Measurements from ENCODE around the gene MCM3AP. TPM values are rescaled to one million over a fixed set of nuclear protein-coding genes. Genes with fewer than 3 reads are reported as not detected.

The MCM3AP gene
- total RNA-seq, 1 donor from 2014 or later, result 72.4 TPM

GRCh38 chr21:46206163-46207005 is 79.0 kb downstream of the MCM3AP start:
- no peaks in the 10 kb centered on the region for H3K9me3 ChIP-seq (ENCODE audit: low read depth)
- Mint-ChIP-seq H3K4me3 (no peak overlapping the region), H3K27me3 (ENCODE audit: insufficient read depth, low read depth) (peaks cover 5% of the 10 kb centered on the region), H3K9me3 (no peaks in the 10 kb centered on the region), H3K27ac (no peak overlapping the region), H3K4me1 (no peaks in the 10 kb centered on the region), H3K36me3 (peaks cover 17% of the 10 kb centered on the region)
- H3K79me2 ChIP-seq (ENCODE audit: low read depth), result no peaks in the 10 kb centered on the region
- H3K27me3 ChIP-seq, result no peaks in the 10 kb centered on the region
- no peaks in the 10 kb centered on the region for H3K4me1 ChIP-seq
- TF ChIP-seq CTCF (IDR thresholded peaks at IDR 0.05), result no peak
- TF ChIP-seq EZH2phosphoT487 (IDR thresholded peaks at IDR 0.05), result no peak
- no peak for TF ChIP-seq EZH2 (IDR thresholded peaks at IDR 0.05)
- no peaks in the 10 kb centered on the region for H3F3A ChIP-seq (ENCODE audit: low read depth)
- no peak overlapping the region for H3K4me3 ChIP-seq
- no peak overlapping the region for H2AFZ ChIP-seq (replicated peaks)
- no peaks in the 10 kb centered on the region for H3K36me3 ChIP-seq
- H3K4me2 ChIP-seq, result no peak overlapping the region
- H4K20me1 ChIP-seq (ENCODE audit: low read depth), result no peaks in the 10 kb centered on the region
- H3K9ac ChIP-seq, result no peak overlapping the region
- H3K27ac ChIP-seq, result no peak overlapping the region
- DNase-seq (ENCODE audit: low spot score), result no peak

DNA sequence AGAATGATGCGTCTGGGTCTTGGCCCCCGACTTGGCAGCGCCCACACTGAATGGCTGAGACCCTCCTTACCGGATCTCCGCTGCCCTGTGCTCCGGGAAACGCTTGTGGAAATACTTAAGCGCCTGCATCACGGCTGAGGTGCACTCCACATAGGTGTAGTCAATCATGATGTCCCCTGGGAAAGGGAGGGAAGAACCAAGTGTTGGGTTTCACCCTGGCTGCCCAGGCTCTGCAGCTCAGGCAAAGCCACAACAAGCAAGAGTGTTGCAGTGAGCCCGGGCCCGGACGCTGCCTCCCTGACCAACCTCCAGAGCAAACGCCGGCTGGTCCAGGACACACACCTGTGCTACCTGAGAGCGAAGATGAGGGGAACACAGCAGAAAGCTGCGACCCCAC is 79.6 kb downstream of the MCM3AP start:
- TF ChIP-seq CTCF (IDR thresholded peaks at IDR 0.05), result no peak
- TF ChIP-seq EZH2 (IDR thresholded peaks at IDR 0.05), result no peak
- TF ChIP-seq EZH2phosphoT487 (IDR thresholded peaks at IDR 0.05), result no peak
- no peaks in the 10 kb centered on the region for H3K4me1 Mint-ChIP-seq
- no peak for DNase-seq (ENCODE audit: low spot score)
- no peaks in the 10 kb centered on the region for H3K4me1 ChIP-seq
- H3K4me3 ChIP-seq, result no peak overlapping the region
- H4K20me1 ChIP-seq (ENCODE audit: low read depth), result no peaks in the 10 kb centered on the region
- no peaks in the 10 kb centered on the region for H3K9me3 Mint-ChIP-seq
- H3K79me2 ChIP-seq (ENCODE audit: low read depth), result no peaks in the 10 kb centered on the region
- H3K36me3 Mint-ChIP-seq, result peaks cover 19% of the 10 kb centered on the region
- no peaks in the 10 kb centered on the region for H3K9me3 ChIP-seq (ENCODE audit: low read depth)
- H3K9ac ChIP-seq, result no peak overlapping the region
- H3K27me3 ChIP-seq, result no peaks in the 10 kb centered on the region
- no peak overlapping the region for H3K27ac ChIP-seq
- H3K4me2 ChIP-seq, result no peak overlapping the region
- no peak overlapping the region for H3K27ac Mint-ChIP-seq
- no peak overlapping the region for H2AFZ ChIP-seq (replicated peaks)
- H3K4me3 Mint-ChIP-seq, result no peak overlapping the region
- H3K27me3 Mint-ChIP-seq (ENCODE audit: insufficient read depth, low read depth), result peaks cover 5% of the 10 kb centered on the region
- no peaks in the 10 kb centered on the region for H3K36me3 ChIP-seq
- H3F3A ChIP-seq (ENCODE audit: low read depth), result no peaks in the 10 kb centered on the region

- no peaks in the 10 kb centered on the region for H3K9me3 ChIP-seq (ENCODE audit: low read depth)
- no peak for DNase-seq (ENCODE audit: low spot score)
- no peaks in the 10 kb centered on the region for H3K27me3 ChIP-seq
- no peaks in the 10 kb centered on the region for H4K20me1 ChIP-seq (ENCODE audit: low read depth)
- Mint-ChIP-seq H3K27me3 (ENCODE audit: insufficient read depth, low read depth) (peaks cover 5% of the 10 kb centered on the region), H3K27ac (peak overlapping the region; percentile 60), H3K9me3 (no peaks in the 10 kb centered on the region), H3K4me1 (no peaks in the 10 kb centered on the region), H3K4me3 (no peak overlapping the region), H3K36me3 (peaks cover 25% of the 10 kb centered on the region)
- no peak overlapping the region for H3K27ac ChIP-seq
- no peak overlapping the region for H3K4me3 ChIP-seq
- no peaks in the 10 kb centered on the region for H3K4me1 ChIP-seq
- H3K9ac ChIP-seq, result no peak overlapping the region
- TF ChIP-seq CTCF (IDR thresholded peaks at IDR 0.05) (no peak), EZH2phosphoT487 (IDR thresholded peaks at IDR 0.05) (no peak), EZH2 (IDR thresholded peaks at IDR 0.05) (no peak)
- H3K79me2 ChIP-seq (ENCODE audit: low read depth), result no peaks in the 10 kb centered on the region
- no peak overlapping the region for H3K4me2 ChIP-seq
- H3K36me3 ChIP-seq, result no peaks in the 10 kb centered on the region
- no peaks in the 10 kb centered on the region for H3F3A ChIP-seq (ENCODE audit: low read depth)
- no peak overlapping the region for H2AFZ ChIP-seq (replicated peaks)
Measured at GRCh38 chr21:46205166-46205565, 80.2 kb downstream of the MCM3AP start.
